ENCODE data around the gene ETNK2. TPM values are rescaled to one million over a fixed set of nuclear protein-coding genes. Genes with fewer than 3 reads are reported as not detected.

ETNK2 gene
- total RNA-seq, 2 experiments from 2014 or later: 1.9 TPM; not detected in 1

DNA sequence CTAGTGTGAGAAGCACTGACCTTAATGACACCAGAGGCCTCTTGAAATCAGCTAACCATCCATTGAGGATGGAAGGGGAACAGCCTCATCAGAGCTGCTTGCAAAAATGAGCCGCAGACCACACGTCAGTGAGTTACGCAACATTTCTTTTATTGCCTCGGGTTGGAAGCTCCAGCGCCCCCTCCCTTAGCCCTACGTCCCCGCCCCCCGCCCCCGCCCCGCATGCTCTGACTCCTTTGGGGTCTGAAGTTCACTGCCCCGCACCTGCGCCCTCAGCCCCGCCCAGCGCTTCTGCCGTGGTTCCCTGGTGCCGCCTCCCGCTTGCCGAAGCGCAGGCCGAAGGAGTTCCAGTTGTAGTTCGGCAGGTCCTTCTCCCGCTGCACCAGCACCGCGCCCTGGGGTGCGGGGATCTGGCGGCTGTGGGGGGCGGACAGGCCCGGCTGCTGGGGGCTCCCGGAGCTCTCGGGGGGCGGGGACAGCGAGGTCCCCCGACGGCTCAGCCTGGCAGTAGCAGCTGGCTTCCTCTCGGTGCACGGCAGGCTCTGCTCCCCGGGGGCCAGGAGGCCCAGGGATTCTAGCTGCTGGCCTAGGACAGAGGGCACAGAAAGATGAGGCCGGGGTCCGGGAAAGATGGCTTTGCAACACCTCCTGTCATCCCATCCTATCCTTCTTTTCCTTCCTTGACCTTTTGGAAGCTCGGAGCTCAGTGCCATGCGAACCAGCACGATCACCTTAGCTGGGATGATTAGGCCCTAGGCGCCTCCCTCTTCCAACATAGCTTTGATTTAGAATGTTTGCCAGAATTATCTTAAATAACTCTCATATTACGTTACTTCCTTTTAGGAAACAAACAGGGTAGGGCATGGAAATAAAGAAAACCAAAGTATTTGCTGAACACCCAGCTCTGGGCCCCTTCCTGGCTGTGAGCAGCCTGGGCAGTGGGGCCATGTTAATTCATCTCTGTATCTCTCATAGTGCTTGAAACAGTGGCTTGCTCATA lies 38.7 kb upstream of the ETNK2 start:
- POLR2A ChIA-PET: interaction anchor here (1.0 kb wide), 1 partner anchor 18 kb away, joined by 4 read pairs; no protein-coding TSS in a partner anchor
- Histone ChIP-seq H4K20me1 (ENCODE audit: insufficient read depth, low read length) (no peaks in the 10 kb centered on the region), H3K4me3 (ENCODE audit: low read depth, low read length, poor library complexity, severe bottlenecking) (no peak overlapping the region), H3K27ac (ENCODE audit: low read depth, low read length, poor library complexity, severe bottlenecking) (no peak overlapping the region), H3K4me2 (ENCODE audit: low read length) (no peak overlapping the region), H3K4me1 (ENCODE audit: insufficient read depth, low read length, poor library complexity, severe bottlenecking) (no peaks in the 10 kb centered on the region), H3K79me2 (ENCODE audit: insufficient read depth, low read depth, low read length) (no peaks in the 10 kb centered on the region), H3K9me2 (ENCODE audit: insufficient read depth, low read length) (no peaks in the 10 kb centered on the region), H3K36me3 (ENCODE audit: insufficient read depth, low read length) (no peaks in the 10 kb centered on the region), H3K9me3 (ENCODE audit: low read length) (no peaks in the 10 kb centered on the region), H2AFZ (ENCODE audit: low read length) (no peak overlapping the region)
- no peak for DNase-seq (ENCODE audit: low spot score)
- TF ChIP-seq, protein P1, sequence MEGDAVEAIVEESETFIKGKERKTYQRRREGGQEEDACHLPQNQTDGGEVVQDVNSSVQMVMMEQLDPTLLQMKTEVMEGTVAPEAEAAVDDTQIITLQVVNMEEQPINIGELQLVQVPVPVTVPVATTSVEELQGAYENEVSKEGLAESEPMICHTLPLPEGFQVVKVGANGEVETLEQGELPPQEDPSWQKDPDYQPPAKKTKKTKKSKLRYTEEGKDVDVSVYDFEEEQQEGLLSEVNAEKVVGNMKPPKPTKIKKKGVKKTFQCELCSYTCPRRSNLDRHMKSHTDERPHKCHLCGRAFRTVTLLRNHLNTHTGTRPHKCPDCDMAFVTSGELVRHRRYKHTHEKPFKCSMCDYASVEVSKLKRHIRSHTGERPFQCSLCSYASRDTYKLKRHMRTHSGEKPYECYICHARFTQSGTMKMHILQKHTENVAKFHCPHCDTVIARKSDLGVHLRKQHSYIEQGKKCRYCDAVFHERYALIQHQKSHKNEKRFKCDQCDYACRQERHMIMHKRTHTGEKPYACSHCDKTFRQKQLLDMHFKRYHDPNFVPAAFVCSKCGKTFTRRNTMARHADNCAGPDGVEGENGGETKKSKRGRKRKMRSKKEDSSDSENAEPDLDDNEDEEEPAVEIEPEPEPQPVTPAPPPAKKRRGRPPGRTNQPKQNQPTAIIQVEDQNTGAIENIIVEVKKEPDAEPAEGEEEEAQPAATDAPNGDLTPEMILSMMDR (conservative IDR thresholded peaks at IDR 0.05; ENCODE audit: low read length): no peak
- TF ChIP-seq EZH2phosphoT487 (IDR thresholded peaks at IDR 0.05; ENCODE audit: borderline replicate concordance, low read depth, low read length): no peak
- intact Hi-C loops (cut with micrococcal nuclease; ENCODE audit: unreplicated experiment): no loop called here
- CTCF ChIA-PET (ENCODE audit: unreplicated experiment): no interaction called here
- no TSS peak for BruUV-seq (replicated peaks)

DNA sequence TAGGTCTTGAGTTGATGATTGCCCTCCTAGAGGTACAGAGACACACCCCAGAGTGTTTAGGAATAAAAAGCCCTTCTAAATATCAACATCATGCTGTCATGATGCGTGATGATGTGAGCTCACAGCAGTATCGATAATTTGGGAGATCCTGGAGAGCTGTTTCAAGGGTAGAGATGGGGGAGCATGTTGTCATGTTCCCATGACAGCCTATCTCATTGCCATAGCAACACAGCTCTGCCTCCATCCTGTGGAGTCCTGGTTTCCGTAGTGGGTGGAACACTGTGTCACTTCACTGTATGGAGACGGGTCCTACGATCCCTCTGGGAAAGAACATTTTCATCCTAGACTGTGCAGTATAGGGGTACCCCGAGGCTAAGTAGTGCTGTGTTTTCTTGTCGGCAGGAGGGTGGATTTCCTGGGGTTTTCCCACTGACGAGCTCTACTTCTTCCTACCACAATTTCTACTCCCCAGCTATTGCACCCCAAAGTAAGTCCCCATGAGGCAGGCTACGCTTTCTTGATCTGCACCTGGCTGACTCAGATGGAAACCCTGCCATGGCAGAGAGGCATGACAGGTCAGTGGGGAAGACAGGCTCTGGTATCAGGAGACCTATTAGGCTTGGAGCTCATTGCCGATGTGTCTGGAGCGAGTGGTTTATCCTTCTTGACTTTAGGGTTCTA lies 37.3 kb upstream of the ETNK2 start:
- no peaks in the 10 kb centered on the region for H3K79me2 ChIP-seq (ENCODE audit: insufficient read depth, low read depth, low read length)
- H3K4me3 ChIP-seq (ENCODE audit: low read depth, low read length, poor library complexity, severe bottlenecking): no peak overlapping the region
- H3K4me2 ChIP-seq (ENCODE audit: low read length): no peak overlapping the region
- no peak overlapping the region for H3K27ac ChIP-seq (ENCODE audit: low read depth, low read length, poor library complexity, severe bottlenecking)
- no peak for DNase-seq (ENCODE audit: low spot score)
- ChIA-PET POLR2A (no interaction called here), CTCF (ENCODE audit: unreplicated experiment) (no interaction called here)
- no peaks in the 10 kb centered on the region for H4K20me1 ChIP-seq (ENCODE audit: insufficient read depth, low read length)
- H3K4me1 ChIP-seq (ENCODE audit: insufficient read depth, low read length, poor library complexity, severe bottlenecking): no peaks in the 10 kb centered on the region
- intact Hi-C loops (cut with micrococcal nuclease; ENCODE audit: unreplicated experiment): no loop called here
- H2AFZ ChIP-seq (ENCODE audit: low read length): no peak overlapping the region
- H3K36me3 ChIP-seq (ENCODE audit: insufficient read depth, low read length): no peaks in the 10 kb centered on the region
- H3K9me2 ChIP-seq (ENCODE audit: insufficient read depth, low read length): no peaks in the 10 kb centered on the region
- no TSS peak for BruUV-seq (replicated peaks)
- no peak for TF ChIP-seq EZH2phosphoT487 (IDR thresholded peaks at IDR 0.05; ENCODE audit: borderline replicate concordance, low read depth, low read length)
- TF ChIP-seq, protein P1 (conservative IDR thresholded peaks at IDR 0.05; ENCODE audit: low read length): no peak
- no peaks in the 10 kb centered on the region for H3K9me3 ChIP-seq (ENCODE audit: low read length)

Measured in OCI-LY7 (cell line).